ENCODE results near the gene MED13L. TPM values are rescaled to one million over a fixed set of nuclear protein-coding genes. Genes with fewer than 3 reads are reported as not detected.

Gene MED13L
- total and polyA plus RNA-seq, 8 donors, result 10.3 to 93.8 (median 53.0) TPM

GRCh38 chr12:115950959-115951358 lies 326.5 kb downstream of the MED13L start:
- 87 to 96% methylated on average over 9 of the region's 9 CpGs for WGBS, 2 donors
- no peak for TF ChIP-seq CTCF (IDR thresholded peaks at IDR 0.05)
- intact Hi-C loops (cut with DNase I), result no loop called here
- H3K9me3 ChIP-seq, result no peaks in the 10 kb centered on the region
- no peak overlapping the region for H3K4me3 ChIP-seq
- H3K36me3 ChIP-seq, result no peaks in the 10 kb centered on the region
- H3K27ac ChIP-seq, result no peak overlapping the region
- H3K4me1 ChIP-seq, result no peaks in the 10 kb centered on the region
- ATAC-seq (no peak), DNase-seq (no peak), FAIRE-seq (no peak)
- H3K27me3 ChIP-seq, result no peaks in the 10 kb centered on the region

GRCh38 chr12:115949675-115950074 lies 327.8 kb downstream of the MED13L start:
- DNase-seq (no peak), ATAC-seq (no peak), FAIRE-seq (no peak)
- H3K27ac ChIP-seq, result no peak overlapping the region
- no peak overlapping the region for H3K4me3 ChIP-seq
- no peaks in the 10 kb centered on the region for H3K27me3 ChIP-seq
- no peaks in the 10 kb centered on the region for H3K9me3 ChIP-seq
- no peak for TF ChIP-seq CTCF (IDR thresholded peaks at IDR 0.05)
- H3K36me3 ChIP-seq, result no peaks in the 10 kb centered on the region
- intact Hi-C loops (cut with DNase I), result no loop called here
- 81 to 95% methylated on average over 8 of the region's 8 CpGs for WGBS, 2 donors
- H3K4me1 ChIP-seq, result no peaks in the 10 kb centered on the region

- Histone ChIP-seq H3K27me3 (no peaks in the 10 kb centered on the region), H3K36me3 (no peaks in the 10 kb centered on the region), H3K9me3 (no peaks in the 10 kb centered on the region), H3K4me3 (no peak overlapping the region), H3K4me1 (no peaks in the 10 kb centered on the region), H3K27ac (no peak overlapping the region)
- ATAC-seq (no peak), FAIRE-seq (no peak), DNase-seq (no peak)
- 68 to 70% methylated on average over 12 of the region's 12 CpGs for whole genome bisulfite sequencing, 2 donors
- intact Hi-C loops (cut with DNase I), result no loop called here
- TF ChIP-seq CTCF (IDR thresholded peaks at IDR 0.05), result no peak
These were observed 329.8 kb downstream of the MED13L start for GRCh38 chr12:115947696-115948062.

- DNase-seq (no peak), ATAC-seq (no peak), FAIRE-seq (no peak)
- 63 to 74% methylated on average over 19 of the region's 19 CpGs for WGBS, 2 donors
- no peaks in the 10 kb centered on the region for H3K36me3 ChIP-seq
- intact Hi-C loops (cut with DNase I), result no loop called here
- H3K4me1 ChIP-seq, result no peaks in the 10 kb centered on the region
- H3K9me3 ChIP-seq, result no peaks in the 10 kb centered on the region
- peak in 1 of 4 donors; percentile 4 for TF ChIP-seq CTCF (IDR thresholded peaks at IDR 0.05)
- H3K4me3 ChIP-seq, result no peak overlapping the region
- H3K27me3 ChIP-seq, result no peaks in the 10 kb centered on the region
- no peak overlapping the region for H3K27ac ChIP-seq
These were observed 330.4 kb downstream of the MED13L start for GRCh38 chr12:115946867-115947695.

GRCh38 chr12:115946092-115946491 lies 331.4 kb downstream of the MED13L start:
- ATAC-seq (no peak), DNase-seq (no peak), FAIRE-seq (no peak)
- H3K9me3 ChIP-seq, result no peaks in the 10 kb centered on the region
- TF ChIP-seq CTCF (IDR thresholded peaks at IDR 0.05), result no peak
- WGBS, 2 donors, result 80 to 89% methylated on average over 6 of the region's 6 CpGs
- H3K4me3 ChIP-seq, result no peak overlapping the region
- H3K27ac ChIP-seq, result no peak overlapping the region
- H3K4me1 ChIP-seq, result no peaks in the 10 kb centered on the region
- no peaks in the 10 kb centered on the region for H3K27me3 ChIP-seq
- intact Hi-C loops (cut with DNase I), result no loop called here
- no peaks in the 10 kb centered on the region for H3K36me3 ChIP-seq

All from pancreas (tissue), 10 donors.